ENCODE data around the gene RPL22L1.

- TF ChIP-seq CTCF (IDR thresholded peaks at IDR 0.05; ENCODE audit: insufficient read depth, low read depth, low read length) (no peak), EZH2 (IDR thresholded peaks at IDR 0.05; ENCODE audit: insufficient read depth, low read length) (no peak)
Observed at GRCh38 chr3:170914690-170915089, 44.7 kb upstream of the RPL22L1 start.
